ENCODE results near the gene IQSEC1. TPM values are rescaled to one million over a fixed set of nuclear protein-coding genes. Genes with fewer than 3 reads are reported as not detected.

The IQSEC1 gene
- total RNA-seq, 1 donor from 2014 or later = 34.2 TPM

DNA sequence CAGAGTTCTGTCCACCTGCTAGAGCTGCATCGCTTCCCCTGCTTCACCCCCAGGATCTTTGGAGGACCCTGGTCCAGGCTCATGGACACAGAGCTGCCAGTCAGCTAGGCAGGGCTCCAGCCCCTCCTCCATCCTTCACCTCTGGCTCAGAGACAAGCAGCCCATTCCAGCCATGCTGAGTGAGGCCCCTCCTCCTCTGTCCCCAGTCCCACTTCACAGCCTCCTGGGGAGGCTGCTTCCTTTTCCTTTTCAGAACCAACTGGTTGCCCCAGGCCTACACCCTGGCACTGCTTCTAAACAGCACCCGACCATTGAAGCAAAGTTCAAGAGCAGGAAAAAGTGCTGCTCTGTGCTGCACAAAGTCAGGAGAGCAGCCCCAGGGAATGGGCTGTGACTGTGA, 22.2 kb downstream of the IQSEC1 start:
- TF ChIP-seq, protein P1, sequence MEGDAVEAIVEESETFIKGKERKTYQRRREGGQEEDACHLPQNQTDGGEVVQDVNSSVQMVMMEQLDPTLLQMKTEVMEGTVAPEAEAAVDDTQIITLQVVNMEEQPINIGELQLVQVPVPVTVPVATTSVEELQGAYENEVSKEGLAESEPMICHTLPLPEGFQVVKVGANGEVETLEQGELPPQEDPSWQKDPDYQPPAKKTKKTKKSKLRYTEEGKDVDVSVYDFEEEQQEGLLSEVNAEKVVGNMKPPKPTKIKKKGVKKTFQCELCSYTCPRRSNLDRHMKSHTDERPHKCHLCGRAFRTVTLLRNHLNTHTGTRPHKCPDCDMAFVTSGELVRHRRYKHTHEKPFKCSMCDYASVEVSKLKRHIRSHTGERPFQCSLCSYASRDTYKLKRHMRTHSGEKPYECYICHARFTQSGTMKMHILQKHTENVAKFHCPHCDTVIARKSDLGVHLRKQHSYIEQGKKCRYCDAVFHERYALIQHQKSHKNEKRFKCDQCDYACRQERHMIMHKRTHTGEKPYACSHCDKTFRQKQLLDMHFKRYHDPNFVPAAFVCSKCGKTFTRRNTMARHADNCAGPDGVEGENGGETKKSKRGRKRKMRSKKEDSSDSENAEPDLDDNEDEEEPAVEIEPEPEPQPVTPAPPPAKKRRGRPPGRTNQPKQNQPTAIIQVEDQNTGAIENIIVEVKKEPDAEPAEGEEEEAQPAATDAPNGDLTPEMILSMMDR (IDR thresholded peaks at IDR 0.05; ENCODE audit: unreplicated experiment) = no peak
- Mint-ChIP-seq H3K4me3 (ENCODE audit: low read depth) (no peak overlapping the region), H3K27me3 (peaks cover 12% of the 10 kb centered on the region), H3K9me3 (ENCODE audit: low read depth) (no peaks in the 10 kb centered on the region), H3K27ac (no peak overlapping the region), H3K4me1 (ENCODE audit: low read depth) (no peaks in the 10 kb centered on the region), H3K36me3 (ENCODE audit: insufficient read depth) (no peaks in the 10 kb centered on the region)
- DNase-seq (ENCODE audit: low spot score, unreplicated experiment) = no peak

DNA sequence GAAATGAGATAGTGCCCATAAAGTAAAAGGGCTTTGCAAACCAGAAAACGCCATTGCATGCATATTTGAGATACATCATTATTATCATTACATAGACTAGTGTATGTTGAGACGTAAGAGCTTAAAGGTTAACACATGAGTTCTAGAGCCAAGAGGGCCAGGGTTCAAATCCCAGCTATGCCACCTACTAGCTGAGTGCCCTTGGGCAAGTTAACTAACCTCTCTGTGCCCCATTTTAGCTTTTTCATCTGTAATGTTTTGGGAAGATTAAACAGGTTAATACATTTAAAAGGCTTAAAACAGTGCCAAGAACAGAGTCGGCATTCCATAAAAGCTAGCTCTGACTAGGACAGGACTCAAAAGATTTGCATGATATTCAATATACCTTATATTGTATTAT, 22.8 kb downstream of the IQSEC1 start:
- Mint-ChIP-seq H3K4me3 (ENCODE audit: low read depth) (no peak overlapping the region), H3K4me1 (ENCODE audit: low read depth) (no peaks in the 10 kb centered on the region), H3K27ac (no peak overlapping the region), H3K27me3 (peaks cover 15% of the 10 kb centered on the region), H3K36me3 (ENCODE audit: insufficient read depth) (no peaks in the 10 kb centered on the region), H3K9me3 (ENCODE audit: low read depth) (no peaks in the 10 kb centered on the region)
- no peak for DNase-seq (ENCODE audit: low spot score, unreplicated experiment)
- TF ChIP-seq, protein P1 (IDR thresholded peaks at IDR 0.05; ENCODE audit: unreplicated experiment) = no peak

DNA sequence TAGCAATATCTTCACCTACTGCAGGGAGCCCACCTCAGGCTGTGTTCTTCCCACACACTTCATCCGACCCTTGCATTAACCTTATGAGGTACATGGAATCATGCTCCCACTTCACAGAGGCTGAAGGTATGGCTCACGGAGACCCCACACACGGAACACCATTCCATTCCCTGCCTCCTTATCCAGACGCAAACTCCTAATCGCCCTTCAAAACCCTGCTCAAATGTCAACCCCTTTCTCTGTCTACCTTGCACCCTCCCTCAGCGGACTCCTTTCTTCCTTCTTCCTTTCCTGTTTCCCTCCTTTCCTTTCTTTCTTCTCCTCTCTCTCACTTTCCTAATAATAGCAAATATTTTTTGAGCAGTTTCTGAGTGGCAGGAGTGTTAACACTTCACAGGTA, 23.8 kb downstream of the IQSEC1 start:
- Mint-ChIP-seq H3K9me3 (ENCODE audit: low read depth) (no peaks in the 10 kb centered on the region), H3K4me3 (ENCODE audit: low read depth) (no peak overlapping the region), H3K4me1 (ENCODE audit: low read depth) (no peaks in the 10 kb centered on the region), H3K27ac (no peak overlapping the region), H3K36me3 (ENCODE audit: insufficient read depth) (no peaks in the 10 kb centered on the region), H3K27me3 (peaks cover 15% of the 10 kb centered on the region)
- DNase-seq (ENCODE audit: low spot score, unreplicated experiment) = no peak
- TF ChIP-seq, protein P1 (IDR thresholded peaks at IDR 0.05; ENCODE audit: unreplicated experiment) = no peak

DNA sequence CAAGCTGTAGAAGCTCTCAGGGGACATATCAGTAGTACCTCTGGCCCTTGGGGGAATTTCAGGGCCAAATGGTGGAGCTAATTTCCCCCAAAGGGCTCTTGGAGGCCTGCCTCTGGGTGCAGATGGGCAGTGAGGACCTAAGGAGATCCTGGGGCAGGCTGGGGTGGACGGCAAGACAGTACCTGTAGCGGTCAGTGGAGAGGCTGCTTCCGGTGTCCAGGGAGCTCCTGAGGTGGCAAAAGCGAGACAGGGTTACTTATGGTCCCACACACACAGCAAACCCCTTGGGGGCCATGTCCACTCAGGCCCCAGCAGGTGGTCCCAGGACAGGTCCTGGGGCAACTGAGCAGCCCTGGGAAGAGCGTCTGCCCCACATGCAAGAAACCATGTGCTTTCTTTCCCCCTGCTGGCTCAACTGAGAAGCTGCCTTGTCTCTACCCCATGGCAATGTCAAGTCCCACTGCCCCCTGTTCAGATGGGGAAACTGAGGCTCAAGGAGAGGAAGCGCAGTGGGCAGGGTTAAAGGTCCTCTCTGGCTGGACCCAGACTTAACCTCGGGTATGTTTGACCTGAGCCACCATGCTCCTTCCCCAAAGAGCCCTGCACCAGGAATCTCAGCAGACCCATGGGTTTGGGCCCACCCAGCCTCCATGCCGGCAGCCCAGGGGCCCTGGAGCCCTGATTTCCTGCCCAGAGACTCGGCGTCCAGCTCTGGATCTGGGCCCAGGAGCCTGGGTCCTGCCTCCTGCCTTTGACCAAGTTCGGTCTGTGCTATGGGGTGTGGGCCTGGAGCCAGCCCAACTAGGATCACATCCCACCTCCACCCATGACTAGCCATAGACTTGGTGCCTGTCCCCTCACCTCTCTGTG, 25.7 kb downstream of the IQSEC1 start:
- Mint-ChIP-seq H3K9me3 (ENCODE audit: low read depth) (no peaks in the 10 kb centered on the region), H3K27ac (no peak overlapping the region), H3K4me1 (ENCODE audit: low read depth) (peaks cover 7% of the 10 kb centered on the region), H3K4me3 (ENCODE audit: low read depth) (no peak overlapping the region), H3K27me3 (peaks cover 10% of the 10 kb centered on the region), H3K36me3 (ENCODE audit: insufficient read depth) (no peaks in the 10 kb centered on the region)
- no peak for DNase-seq (ENCODE audit: low spot score, unreplicated experiment)
- TF ChIP-seq, protein P1 (IDR thresholded peaks at IDR 0.05; ENCODE audit: unreplicated experiment) = no peak

DNA sequence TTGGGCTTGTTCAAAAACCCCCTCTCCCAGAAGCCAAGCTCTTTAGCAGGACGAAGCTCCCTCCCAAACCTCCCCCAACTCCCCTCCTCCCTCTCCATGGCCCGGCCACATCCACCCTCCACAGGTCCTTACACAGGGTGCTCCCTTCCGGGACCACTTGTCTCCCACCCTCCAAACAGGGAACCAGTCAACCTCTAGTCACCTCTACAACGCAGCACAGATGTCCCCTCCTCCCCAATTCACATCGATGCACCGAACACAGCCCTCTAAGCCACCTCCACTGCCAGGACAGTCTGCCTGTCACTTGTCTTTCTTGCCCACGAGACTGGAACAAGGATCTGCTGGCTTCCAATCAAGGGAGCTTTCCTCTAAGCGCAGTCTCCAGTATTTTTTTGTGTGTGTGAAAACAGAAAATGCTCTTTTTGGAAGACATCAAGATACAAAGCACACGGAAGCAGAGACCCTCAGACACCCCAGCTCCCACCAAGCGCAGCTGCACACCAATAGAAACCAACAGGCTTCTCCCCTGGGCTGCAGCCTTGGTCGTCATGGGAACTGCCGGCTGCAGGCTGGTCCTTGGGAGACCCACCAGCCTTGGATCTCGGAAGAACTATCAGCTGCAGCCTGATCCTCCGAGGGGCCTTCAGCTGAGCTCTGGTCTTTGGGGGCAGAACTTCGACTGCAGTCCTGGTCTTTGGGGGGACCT, 26.5 kb downstream of the IQSEC1 start:
- DNase-seq (ENCODE audit: low spot score, unreplicated experiment) = no peak
- Mint-ChIP-seq H3K27me3 (peaks cover 9% of the 10 kb centered on the region), H3K4me3 (ENCODE audit: low read depth) (no peak overlapping the region), H3K4me1 (ENCODE audit: low read depth) (peaks cover 7% of the 10 kb centered on the region), H3K36me3 (ENCODE audit: insufficient read depth) (no peaks in the 10 kb centered on the region), H3K9me3 (ENCODE audit: low read depth) (no peaks in the 10 kb centered on the region), H3K27ac (no peak overlapping the region)
- TF ChIP-seq, protein P1 (IDR thresholded peaks at IDR 0.05; ENCODE audit: unreplicated experiment) = no peak
